ENCODE measurements around the gene CDCA7.
"Not testable (repeated sequence)": the region's sequence is repeated elsewhere in the genome, so short reads cannot be mapped to it uniquely, and the experiment has no call there.

CDCA7 gene

DNA sequence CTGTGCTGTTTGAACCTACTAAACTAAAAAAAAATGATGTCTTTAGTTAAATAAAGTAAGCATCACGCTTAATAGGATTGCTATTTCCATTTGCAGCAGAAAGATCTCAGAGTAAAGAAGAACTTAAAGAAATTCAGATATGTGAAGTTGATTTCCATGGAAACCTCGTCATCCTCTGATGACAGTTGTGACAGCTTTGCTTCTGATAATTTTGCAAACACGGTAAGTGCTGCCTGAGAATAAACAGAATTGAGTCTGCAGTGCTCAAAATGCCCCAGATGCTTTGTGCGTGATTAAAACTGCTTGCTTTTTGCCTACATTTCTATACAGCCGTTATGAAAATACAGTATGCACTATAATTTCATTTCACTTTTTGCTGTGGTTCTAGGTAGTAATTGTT, 3.9 kb downstream of the CDCA7 start:
- no peak for DNase-seq

DNA sequence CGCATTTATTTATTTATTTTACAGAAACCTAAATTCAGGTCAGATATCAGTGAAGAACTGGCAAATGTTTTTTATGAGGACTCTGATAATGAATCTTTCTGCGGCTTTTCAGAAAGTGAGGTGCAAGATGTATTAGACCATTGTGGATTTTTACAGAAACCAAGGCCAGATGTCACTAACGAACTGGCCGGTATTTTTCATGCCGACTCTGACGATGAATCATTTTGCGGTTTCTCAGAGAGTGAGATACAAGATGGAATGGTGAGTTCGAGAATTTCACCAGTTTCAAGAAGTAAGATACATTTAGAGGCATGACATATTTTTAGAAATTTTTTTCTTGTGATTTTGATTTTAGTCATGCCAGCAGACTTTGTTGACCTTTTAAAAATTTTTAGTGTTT, 4.6 kb downstream of the CDCA7 start:
- no peak for DNase-seq

DNA sequence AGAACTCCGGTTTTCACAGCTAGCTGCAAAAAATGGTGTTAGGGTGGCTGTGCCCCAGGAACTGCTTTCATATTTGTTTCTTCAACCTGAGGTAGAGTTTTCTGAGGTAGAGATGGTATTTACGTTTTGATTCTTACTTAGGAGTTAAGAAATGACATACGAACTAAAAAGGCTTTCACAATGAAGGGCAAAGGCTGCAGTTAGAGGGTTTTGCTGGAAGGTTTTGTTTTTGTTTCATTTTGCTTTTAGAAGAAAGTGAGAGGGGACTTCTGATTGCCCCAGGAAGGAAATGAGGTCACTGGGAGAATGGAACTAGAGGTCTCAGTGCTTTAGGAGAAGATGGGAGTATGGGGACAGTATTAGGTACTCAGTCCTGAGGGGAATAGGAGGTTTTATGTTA, 15.5 kb downstream of the CDCA7 start:
- DNase-seq: no peak

GRCh38 chr2:173371023-173371422, 16.4 kb downstream of the CDCA7 start:
- no peak for DNase-seq

GRCh38 chr2:173373290-173373689, 18.6 kb downstream of the CDCA7 start:
- DNase-seq: no peak

GRCh38 chr2:173374634-173375033, 20.0 kb downstream of the CDCA7 start:
- no peak for DNase-seq

DNA sequence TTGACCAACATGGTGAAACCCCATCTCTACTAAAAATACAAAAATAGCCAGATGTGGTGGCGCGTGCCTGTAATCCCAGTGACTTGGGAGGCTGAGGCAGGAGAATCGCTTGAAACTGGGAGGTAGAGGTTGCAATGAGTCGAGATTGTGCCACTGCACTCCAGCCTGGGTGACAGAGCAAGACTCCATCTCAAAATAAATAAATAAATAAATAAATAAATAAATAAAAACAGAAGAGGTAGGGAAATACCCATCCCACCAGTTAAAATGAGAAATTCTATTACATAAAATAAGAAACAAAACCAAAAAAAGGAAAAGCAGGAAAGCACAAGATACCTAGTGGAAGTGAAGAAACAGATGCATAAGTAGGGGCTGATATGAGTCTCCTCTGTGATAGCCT, 30.9 kb downstream of the CDCA7 start:
- not testable (repeated sequence) for DNase-seq

GRCh38 chr2:173386021-173386737, 31.5 kb downstream of the CDCA7 start:
- DNase-seq: no peak

DNA sequence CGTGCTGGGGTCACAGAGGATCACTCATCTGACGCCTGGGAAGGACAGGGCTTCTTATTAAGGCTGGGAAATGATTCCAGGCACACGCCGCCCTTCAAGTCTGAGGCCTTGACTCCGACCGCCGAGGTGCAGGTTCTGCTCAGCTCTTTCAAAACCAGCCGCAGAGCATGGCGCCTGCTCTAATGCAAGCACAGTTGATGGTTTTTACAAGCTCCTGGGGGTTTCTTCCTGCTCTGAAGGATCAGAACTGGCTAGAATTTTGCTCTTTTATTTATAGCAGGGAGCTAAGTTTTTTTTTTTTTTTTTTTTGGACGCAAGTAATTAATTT, 32.0 kb downstream of the CDCA7 start:
- DNase-seq: no peak

- no peak for DNase-seq
These were observed 32.4 kb downstream of the CDCA7 start for GRCh38 chr2:173387079-173387478.

- DNase-seq: no peak
These were observed 33.0 kb downstream of the CDCA7 start for GRCh38 chr2:173387660-173388059.

DNA sequence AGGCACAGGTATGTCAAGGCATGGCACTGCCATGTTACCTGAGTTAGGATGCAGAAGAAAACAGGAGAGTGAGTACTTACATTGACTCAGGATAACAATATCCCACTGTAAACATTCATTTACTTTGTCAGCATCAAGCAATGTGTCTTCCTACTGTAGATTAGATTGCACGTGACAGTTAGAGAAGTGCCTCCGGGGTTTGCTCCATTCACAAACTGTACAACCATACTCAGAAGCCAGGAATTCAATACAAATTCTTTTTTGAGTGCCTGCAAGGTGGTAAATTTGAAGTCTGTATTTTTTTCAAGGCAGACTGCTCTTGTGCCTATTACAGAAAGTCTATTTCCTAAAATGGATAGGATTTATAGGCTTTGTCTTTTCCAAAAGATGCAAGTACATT, 34.1 kb downstream of the CDCA7 start:
- no peak for DNase-seq

DNA sequence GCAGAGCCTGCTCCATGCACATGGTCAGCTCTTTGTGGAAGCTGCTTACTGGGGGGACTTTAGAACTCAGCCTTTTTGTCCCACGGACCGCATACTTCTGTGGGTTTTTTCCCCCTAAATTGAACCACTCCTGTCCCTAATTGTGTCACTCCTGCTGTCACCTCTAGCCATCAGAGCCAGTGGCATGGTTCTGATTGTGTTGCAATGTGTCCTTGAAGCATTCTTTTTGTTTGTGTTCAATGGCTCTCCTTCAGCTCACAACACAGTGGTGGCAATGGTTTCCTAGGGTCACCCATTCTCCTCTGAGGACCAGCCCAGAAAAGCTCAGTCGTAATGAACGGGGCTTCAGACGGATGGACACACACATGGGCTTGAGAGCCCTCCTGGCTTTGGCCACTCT, 35.4 kb downstream of the CDCA7 start:
- no peak for DNase-seq

- no peak for DNase-seq
These were observed 38.1 kb downstream of the CDCA7 start for GRCh38 chr2:173392731-173393130.

GRCh38 chr2:173393186-173393585, 38.5 kb downstream of the CDCA7 start:
- peak in 1 of 51 donors; percentile 8 for DNase-seq

GRCh38 chr2:173393636-173394035, 39.0 kb downstream of the CDCA7 start:
- no peak for DNase-seq

DNA sequence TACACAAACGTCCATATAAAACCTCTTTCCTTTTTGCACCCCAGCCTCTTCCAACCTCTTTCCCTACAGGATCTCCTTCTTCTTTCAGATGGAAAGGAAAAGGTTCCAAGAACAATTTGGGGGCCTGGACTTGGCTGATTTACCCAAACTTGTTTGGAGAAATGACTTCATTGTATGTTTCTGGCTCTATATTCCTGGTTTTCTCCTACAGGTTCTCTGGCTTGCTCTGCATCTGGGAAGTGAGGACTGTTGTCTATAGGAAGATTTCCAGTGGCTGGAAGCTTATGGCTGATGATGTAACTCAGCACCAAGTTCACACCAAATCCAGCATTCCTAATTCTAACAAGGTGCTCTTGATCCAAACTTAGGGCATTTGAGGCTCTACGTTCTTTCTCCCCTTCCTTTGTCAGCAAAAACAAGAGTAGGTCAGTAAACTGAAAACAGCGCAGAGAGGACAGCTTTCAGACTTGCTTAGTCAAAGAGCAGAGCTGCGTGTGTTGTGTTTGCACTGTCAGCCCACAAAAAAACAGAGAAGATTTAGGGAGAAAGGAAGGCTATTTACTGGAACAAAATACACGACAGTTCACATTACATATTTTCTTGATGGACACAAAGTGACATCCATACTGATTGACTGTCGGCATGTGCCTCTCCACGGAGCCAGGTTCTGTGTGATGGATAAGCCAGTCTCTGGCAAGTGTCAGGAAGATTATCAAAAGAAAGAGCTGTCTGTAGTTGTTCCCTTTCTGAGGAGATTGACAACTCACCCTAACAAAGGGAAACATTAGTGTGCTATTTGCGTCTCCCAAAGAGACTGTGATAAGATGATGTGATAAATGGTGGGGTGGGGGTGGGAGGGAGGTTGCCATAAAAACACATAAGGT, 39.7 kb downstream of the CDCA7 start:
- no peak for DNase-seq

DNA sequence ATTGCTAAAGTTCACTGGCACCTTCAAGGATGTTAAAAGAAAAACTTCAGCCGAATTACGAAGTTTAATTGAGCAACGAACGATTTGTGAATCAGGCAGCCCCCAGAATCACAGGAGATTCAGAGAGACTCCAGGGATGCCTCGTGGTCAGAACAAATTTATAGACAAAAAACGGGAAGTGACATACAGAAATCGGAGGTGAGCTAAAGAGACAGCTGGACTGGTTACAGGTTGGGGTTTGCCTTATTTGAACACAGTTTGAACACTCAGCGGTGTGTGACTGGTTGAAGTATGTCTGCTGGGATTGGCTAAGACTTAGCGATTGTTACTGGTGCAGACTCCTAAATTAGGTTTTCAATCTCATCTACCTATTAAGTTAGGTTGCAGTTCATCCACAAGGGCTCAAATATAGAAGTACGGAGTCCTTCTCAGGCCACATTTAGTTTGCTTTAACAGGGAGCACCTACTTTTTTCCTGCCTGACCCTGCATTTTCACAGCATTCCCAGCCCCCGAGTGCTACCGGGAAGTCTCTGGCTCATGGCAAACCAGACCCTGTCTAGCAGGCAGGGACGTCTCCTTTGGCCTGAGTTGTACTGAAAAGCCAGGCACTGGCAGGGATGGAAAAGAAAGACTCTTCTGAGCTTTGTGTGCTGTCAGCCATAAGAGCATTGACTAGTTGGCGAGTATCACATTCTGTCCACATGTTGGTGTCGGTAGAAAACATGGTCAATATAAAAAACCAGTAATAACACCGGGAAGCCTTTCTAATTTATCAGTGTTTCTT, 41.1 kb downstream of the CDCA7 start:
- DNase-seq: no peak

GRCh38 chr2:173397539-173397938, 42.9 kb downstream of the CDCA7 start:
- DNase-seq: no peak

DNA sequence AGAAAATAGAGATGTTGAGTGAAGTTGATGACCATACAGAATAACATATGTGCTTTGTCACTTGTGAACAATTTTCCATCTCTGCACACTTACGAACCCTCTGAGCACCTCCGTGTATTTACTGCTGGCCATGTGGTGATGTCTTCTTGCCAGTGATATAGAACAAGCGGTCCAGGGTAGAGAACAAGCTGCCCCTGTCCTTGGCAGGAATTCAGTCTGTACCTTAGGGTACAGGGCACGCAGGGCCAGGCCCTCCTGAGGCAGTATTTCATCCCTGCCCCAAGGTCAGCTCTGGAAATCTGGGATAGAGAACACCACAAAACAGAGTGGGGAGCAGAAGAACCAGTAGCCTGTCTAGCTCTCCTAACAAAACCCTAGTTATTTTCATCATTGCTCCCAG, 44.6 kb downstream of the CDCA7 start:
- DNase-seq: no peak

DNA sequence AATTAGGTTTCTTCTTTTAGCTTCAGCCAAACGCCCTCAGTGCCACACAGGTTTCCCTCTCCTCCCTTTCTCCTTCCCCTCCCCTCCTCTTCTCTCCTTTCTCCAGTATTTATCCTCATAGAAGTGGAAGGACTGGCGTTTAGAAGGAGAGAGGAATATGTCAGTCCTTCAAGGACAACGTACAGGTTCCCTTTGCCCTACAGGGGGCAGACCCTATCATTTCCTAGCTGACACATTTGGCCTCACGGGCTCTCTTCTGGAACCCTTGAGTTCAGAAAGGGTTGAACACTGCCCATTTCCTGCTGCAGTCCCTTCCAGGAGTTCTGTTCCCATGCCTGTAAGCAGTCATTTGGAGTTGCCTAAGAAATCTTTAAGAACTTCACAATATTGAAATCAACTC, 46.1 kb downstream of the CDCA7 start:
- DNase-seq: no peak

DNA sequence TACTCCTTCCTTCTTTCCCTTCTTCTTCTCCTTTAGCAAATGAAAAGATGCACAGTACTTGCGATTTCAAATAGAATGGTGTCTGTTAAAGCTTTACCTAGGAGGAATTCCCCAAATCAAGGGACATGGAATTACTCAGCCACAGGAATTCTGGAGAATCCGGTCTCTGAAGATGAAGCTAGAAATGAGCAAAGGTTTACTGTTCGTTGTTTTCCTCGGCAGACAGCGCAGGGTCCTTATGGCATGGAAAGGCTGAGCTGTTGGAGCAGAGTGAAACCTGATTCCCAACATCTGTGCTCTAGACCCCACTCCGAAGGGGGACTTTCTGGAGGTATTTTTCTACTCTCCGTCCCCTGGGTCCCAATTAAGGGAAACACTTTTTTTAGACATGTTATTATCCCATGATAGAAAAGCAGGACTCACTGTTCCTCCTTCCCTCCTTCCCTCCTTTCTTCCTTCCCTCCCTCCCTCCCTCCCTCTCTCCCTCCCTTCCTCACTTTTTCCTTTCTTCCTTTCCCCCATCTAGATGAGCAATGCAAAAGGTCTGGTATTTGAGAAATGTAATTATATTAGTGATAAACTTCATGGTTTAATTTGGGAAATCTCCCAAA, 47.1 kb downstream of the CDCA7 start:
- DNase-seq: no peak

Data from hypothalamus (tissue), 51 donors.